ENCODE results near the gene NOL3.
A peak's percentile ranks its signal among the peaks of the same experiment; 100 is the strongest.

Gene NOL3

GRCh38 chr16:67190448-67191399 is 20.4 kb downstream of the NOL3 start:
- no peak for DNase-seq

- no peak for DNase-seq
Measured at GRCh38 chr16:67191411-67191994, 21.2 kb downstream of the NOL3 start.

- DNase-seq = peak; percentile 42
Measured at GRCh38 chr16:67191995-67192681, 21.8 kb downstream of the NOL3 start, which contains the start of gene E2F4. Gene E2F4 (plus strand): TSS chr16:67192155. CDS start chr16:67192228, 73 bp downstream.

GRCh38 chr16:67192781-67193361 is 22.5 kb downstream of the NOL3 start:
- DNase-seq = no peak

- no peak for DNase-seq
Measured at GRCh38 chr16:67193536-67193935, 23.2 kb downstream of the NOL3 start.

- DNase-seq = no peak
Measured at GRCh38 chr16:67194260-67194659, 23.9 kb downstream of the NOL3 start.

GRCh38 chr16:67195676-67196075 is 25.3 kb downstream of the NOL3 start:
- no peak for DNase-seq

GRCh38 chr16:67196881-67197280 is 26.5 kb downstream of the NOL3 start:
- DNase-seq = no peak

- DNase-seq = no peak
Measured at GRCh38 chr16:67197704-67198103, 27.4 kb downstream of the NOL3 start.

- peak; percentile 34 for DNase-seq
Measured at GRCh38 chr16:67198238-67198734, 27.9 kb downstream of the NOL3 start.

GRCh38 chr16:67199011-67199807 is 28.9 kb downstream of the NOL3 start, which contains the start of gene ELMO3:
Gene ELMO3 (plus strand): TSS chr16:67199131. CDS start chr16:67199327, 196 bp downstream.
- no peak for DNase-seq

- no peak for DNase-seq
Measured at GRCh38 chr16:67199808-67200198, 29.5 kb downstream of the NOL3 start.

- DNase-seq = no peak
Measured at GRCh38 chr16:67200491-67200890, 30.2 kb downstream of the NOL3 start.

- no peak for DNase-seq
Measured at GRCh38 chr16:67201411-67202345, 31.3 kb downstream of the NOL3 start.

GRCh38 chr16:67202426-67202825 is 32.1 kb downstream of the NOL3 start:
- DNase-seq = no peak

GRCh38 chr16:67202956-67203493 is 32.7 kb downstream of the NOL3 start:
- no peak for DNase-seq

GRCh38 chr16:67204076-67204475 is 33.7 kb downstream of the NOL3 start:
- no peak for DNase-seq

- no peak for DNase-seq
Measured at GRCh38 chr16:67206129-67206837, 35.9 kb downstream of the NOL3 start.

- no peak for DNase-seq
Measured at GRCh38 chr16:67206838-67207248, 36.5 kb downstream of the NOL3 start.

Data from NCI-H1694 (cell line).